Astrocyte (in vitro differentiated cells and primary cell): ENCODE results near the gene YKT6. TPM values are rescaled to one million over a fixed set of nuclear protein-coding genes. Genes with fewer than 3 reads are reported as not detected.

Experiments
- DNase-seq: peaks from one replicate; pipeline ENCODE4 v3.0.0-alpha.2; 2010; ENCODE audit warnings: low read depth
- FAIRE-seq: peaks from 2 replicates; lab custom pipeline; 2011; peaks lifted over from hg19 to GRCh38; lab: Jason Lieb, UNC
- H2AFZ ChIP-seq: 2 replicates; pipeline ENCODE4 v1.6.0; 2012; ENCODE audit warnings: low read depth, low read length, inconsistent platforms
- H3K27ac ChIP-seq: 2 replicates; pipeline ENCODE4 v1.5.1; 2011; ENCODE audit warnings: low read depth, low read length, inconsistent platforms
- H3K27me3 ChIP-seq: 2 replicates; pipeline ENCODE4 v1.6.0; 2011; ENCODE audit warnings: low read length, inconsistent platforms; ENCODE audit not compliant: insufficient read depth
- H3K36me3 ChIP-seq: 2 replicates; pipeline ENCODE4 v1.5.1; 2011; ENCODE audit warnings: low read length, inconsistent platforms; ENCODE audit not compliant: insufficient read depth
- H3K4me1 ChIP-seq: 2 replicates; pipeline ENCODE4 v1.5.1; 2011; ENCODE audit warnings: low read length, inconsistent platforms; ENCODE audit not compliant: insufficient read depth
- H3K4me2 ChIP-seq: 2 replicates; pipeline ENCODE4 v1.6.0; 2012; ENCODE audit warnings: low read length, inconsistent platforms
- H3K4me3 ChIP-seq: 2 replicates; pipeline ENCODE4 v1.5.1; 2011; ENCODE audit warnings: low read depth, mild to moderate bottlenecking, low read length, inconsistent platforms; ENCODE audit not compliant: insufficient read depth
- H3K79me2 ChIP-seq: 2 replicates; pipeline ENCODE4 v1.6.0; 2012; ENCODE audit warnings: mild to moderate bottlenecking, low read length, inconsistent platforms; ENCODE audit not compliant: insufficient read depth
- H3K9ac ChIP-seq: 2 replicates; pipeline ENCODE4 v1.6.0; 2012; ENCODE audit warnings: mild to moderate bottlenecking, low read length, inconsistent platforms
- H3K9me3 ChIP-seq: 2 replicates; pipeline ENCODE4 v1.5.1; 2012; ENCODE audit warnings: low read depth, mild to moderate bottlenecking, low read length, inconsistent platforms; ENCODE audit not compliant: insufficient read depth
- H4K20me1 ChIP-seq: 2 replicates; pipeline ENCODE4 v1.6.0; 2012; ENCODE audit warnings: low read length, inconsistent platforms; ENCODE audit not compliant: insufficient read depth
- H3K27ac Mint-ChIP-seq: one replicate; pipeline ENCODE4 v1.8.0; 2021; ENCODE audit warnings: mild to moderate bottlenecking, mixed read lengths; ENCODE audit not compliant: unreplicated experiment
- H3K27me3 Mint-ChIP-seq: one replicate; pipeline ENCODE4 v1.8.0; 2021; ENCODE audit warnings: low read depth, mixed read lengths; ENCODE audit not compliant: unreplicated experiment
- H3K36me3 Mint-ChIP-seq: one replicate; pipeline ENCODE4 v1.8.0; 2021; ENCODE audit warnings: low read depth, mixed read lengths; ENCODE audit not compliant: unreplicated experiment
- H3K4me1 Mint-ChIP-seq: one replicate; pipeline ENCODE4 v1.8.0; 2021; ENCODE audit warnings: low read depth, mixed read lengths; ENCODE audit not compliant: unreplicated experiment
- H3K4me3 Mint-ChIP-seq: one replicate; pipeline ENCODE4 v1.8.0; 2021; ENCODE audit warnings: mild to moderate bottlenecking, moderate library complexity, mixed read lengths; ENCODE audit not compliant: unreplicated experiment
- H3K9me3 Mint-ChIP-seq: one replicate; pipeline ENCODE4 v1.8.0; 2021; ENCODE audit warnings: mild to moderate bottlenecking, mixed read lengths; ENCODE audit not compliant: unreplicated experiment
- EZH2 ChIP-seq: IDR thresholded peaks from 2 replicates; pipeline ENCODE4 v1.6.1; 2012; ENCODE audit warnings: mild to moderate bottlenecking, low read length, inconsistent platforms; ENCODE audit not compliant: insufficient read depth
- total RNA-seq: library from RNA; stranded (reverse); gene quantifications from 2 replicates; pipeline ENCODE4 v1.2.1, GENCODE V29; 2021
- TF ChIP-seq, protein P1 (sequence below): IDR thresholded peaks from 2 replicates; pipeline ENCODE4 v1.5.1; 2011; ENCODE audit warnings: low read depth, mild to moderate bottlenecking, inconsistent platforms, low read length, moderate library complexity; ENCODE audit not compliant: insufficient read depth

YKT6 gene
- total RNA-seq, 1 donor from 2014 or later, result 216 TPM

DNA sequence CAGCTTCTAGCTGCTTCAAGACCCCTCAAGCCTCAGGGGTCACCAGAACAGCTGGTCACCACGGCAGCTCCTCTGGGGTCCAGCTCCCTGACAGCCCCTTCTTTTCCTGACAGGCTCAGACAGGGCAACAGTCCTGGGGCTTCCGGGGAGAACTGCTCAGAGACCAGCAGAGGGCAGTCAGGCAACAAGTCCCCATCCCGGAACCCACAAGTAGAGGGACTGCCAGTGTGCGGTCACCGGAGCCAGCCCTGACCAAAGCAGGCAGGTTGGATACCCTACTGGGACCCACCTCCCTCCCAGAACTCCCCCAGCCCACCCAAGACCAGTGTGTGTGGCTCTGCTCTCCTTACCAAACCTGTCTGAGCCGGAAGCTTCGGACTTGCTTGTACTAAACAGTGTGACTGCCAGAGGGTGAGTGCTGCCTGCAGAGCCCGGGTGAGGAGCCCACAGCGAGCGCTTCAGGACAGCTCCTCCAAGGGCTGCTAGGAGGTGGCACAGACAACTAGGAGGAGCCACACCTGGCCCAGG is 40.3 kb downstream of the YKT6 start:
- no peaks in the 10 kb centered on the region for H3K27me3 ChIP-seq
- H3K9me3 ChIP-seq, result no peaks in the 10 kb centered on the region
- H2AFZ ChIP-seq, result peak overlapping the region; percentile 29
- no peak for FAIRE-seq
- no peak overlapping the region for H3K4me3 ChIP-seq
- peaks cover 45% of the 10 kb centered on the region for H3K27me3 Mint-ChIP-seq
- H3K9me3 Mint-ChIP-seq, result peaks cover 2% of the 10 kb centered on the region
- H4K20me1 ChIP-seq, result no peaks in the 10 kb centered on the region
- TF ChIP-seq EZH2, result no peak
- TF ChIP-seq, protein P1, sequence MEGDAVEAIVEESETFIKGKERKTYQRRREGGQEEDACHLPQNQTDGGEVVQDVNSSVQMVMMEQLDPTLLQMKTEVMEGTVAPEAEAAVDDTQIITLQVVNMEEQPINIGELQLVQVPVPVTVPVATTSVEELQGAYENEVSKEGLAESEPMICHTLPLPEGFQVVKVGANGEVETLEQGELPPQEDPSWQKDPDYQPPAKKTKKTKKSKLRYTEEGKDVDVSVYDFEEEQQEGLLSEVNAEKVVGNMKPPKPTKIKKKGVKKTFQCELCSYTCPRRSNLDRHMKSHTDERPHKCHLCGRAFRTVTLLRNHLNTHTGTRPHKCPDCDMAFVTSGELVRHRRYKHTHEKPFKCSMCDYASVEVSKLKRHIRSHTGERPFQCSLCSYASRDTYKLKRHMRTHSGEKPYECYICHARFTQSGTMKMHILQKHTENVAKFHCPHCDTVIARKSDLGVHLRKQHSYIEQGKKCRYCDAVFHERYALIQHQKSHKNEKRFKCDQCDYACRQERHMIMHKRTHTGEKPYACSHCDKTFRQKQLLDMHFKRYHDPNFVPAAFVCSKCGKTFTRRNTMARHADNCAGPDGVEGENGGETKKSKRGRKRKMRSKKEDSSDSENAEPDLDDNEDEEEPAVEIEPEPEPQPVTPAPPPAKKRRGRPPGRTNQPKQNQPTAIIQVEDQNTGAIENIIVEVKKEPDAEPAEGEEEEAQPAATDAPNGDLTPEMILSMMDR, result peak; percentile 61
- DNase-seq, result peak; percentile 51
- H3K36me3 ChIP-seq, result no peaks in the 10 kb centered on the region
- H3K36me3 Mint-ChIP-seq, result peaks cover 2% of the 10 kb centered on the region
- peak overlapping the region; percentile 54 for H3K4me2 ChIP-seq
- H3K79me2 ChIP-seq, result no peaks in the 10 kb centered on the region
- no peaks in the 10 kb centered on the region for H3K4me1 Mint-ChIP-seq
- no peak overlapping the region for H3K9ac ChIP-seq
- no peak overlapping the region for H3K27ac Mint-ChIP-seq
- no peaks in the 10 kb centered on the region for H3K4me1 ChIP-seq
- H3K4me3 Mint-ChIP-seq, result no peak overlapping the region
- no peak overlapping the region for H3K27ac ChIP-seq

DNA sequence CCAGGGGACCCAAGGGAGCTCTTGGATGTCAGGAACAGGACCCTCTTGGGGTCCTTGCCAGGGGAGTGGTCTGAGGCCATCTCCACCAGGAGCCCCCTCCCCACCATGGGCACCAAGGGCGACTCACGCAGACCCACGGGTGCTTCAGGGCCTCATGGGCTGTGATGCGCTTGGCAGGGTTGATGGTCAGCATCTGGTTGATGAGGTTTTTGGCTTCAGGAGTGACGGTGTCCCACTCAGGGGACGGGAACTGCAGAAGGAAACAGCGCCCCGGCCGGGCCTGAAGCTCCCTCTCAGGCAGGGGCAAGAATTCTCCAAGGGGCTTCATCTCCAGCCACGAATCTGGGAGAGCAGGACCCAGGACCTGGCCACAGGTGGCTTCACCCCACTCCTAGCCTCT is 41.3 kb downstream of the YKT6 start:
- no peaks in the 10 kb centered on the region for H3K79me2 ChIP-seq
- no peak overlapping the region for H3K9ac ChIP-seq
- H3K4me2 ChIP-seq, result no peak overlapping the region
- Mint-ChIP-seq H3K4me1 (no peaks in the 10 kb centered on the region), H3K27me3 (peaks cover 45% of the 10 kb centered on the region), H3K36me3 (peaks cover 2% of the 10 kb centered on the region), H3K9me3 (peaks cover 2% of the 10 kb centered on the region), H3K4me3 (no peak overlapping the region), H3K27ac (no peak overlapping the region)
- no peaks in the 10 kb centered on the region for H3K4me1 ChIP-seq
- no peak overlapping the region for H3K27ac ChIP-seq
- no peaks in the 10 kb centered on the region for H4K20me1 ChIP-seq
- H3K36me3 ChIP-seq, result no peaks in the 10 kb centered on the region
- no peaks in the 10 kb centered on the region for H3K9me3 ChIP-seq
- FAIRE-seq (no peak), DNase-seq (no peak)
- TF ChIP-seq, protein P1, result no peak
- TF ChIP-seq EZH2, result no peak
- no peak overlapping the region for H3K4me3 ChIP-seq
- no peak overlapping the region for H2AFZ ChIP-seq
- no peaks in the 10 kb centered on the region for H3K27me3 ChIP-seq

DNA sequence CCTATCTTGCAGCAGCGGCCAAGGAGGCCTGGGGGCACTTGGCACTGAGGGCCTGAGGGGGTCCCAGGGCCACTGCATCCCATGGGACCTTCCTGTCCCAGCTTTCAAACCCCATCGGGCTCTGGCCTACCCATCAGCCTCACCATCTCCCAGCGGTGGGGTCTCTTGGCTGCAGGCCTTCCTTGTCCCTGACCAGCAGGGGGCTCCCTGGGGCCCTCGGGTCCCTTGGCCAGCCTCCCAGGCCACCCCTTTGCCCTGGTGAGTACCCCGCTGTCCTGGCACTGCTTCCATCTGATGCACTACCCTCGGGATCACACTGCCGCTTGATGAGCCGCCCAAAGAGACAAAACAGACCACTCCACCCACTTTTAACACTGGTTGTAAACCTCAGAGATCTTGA is 43.5 kb downstream of the YKT6 start:
- Mint-ChIP-seq H3K27me3 (peaks cover 41% of the 10 kb centered on the region), H3K27ac (no peak overlapping the region), H3K9me3 (peaks cover 2% of the 10 kb centered on the region), H3K4me3 (no peak overlapping the region), H3K4me1 (no peaks in the 10 kb centered on the region), H3K36me3 (peaks cover 2% of the 10 kb centered on the region)
- FAIRE-seq, result no peak
- no peaks in the 10 kb centered on the region for H3K9me3 ChIP-seq
- H3K4me3 ChIP-seq, result no peak overlapping the region
- H3K27me3 ChIP-seq, result no peaks in the 10 kb centered on the region
- no peaks in the 10 kb centered on the region for H3K4me1 ChIP-seq
- no peak for DNase-seq
- no peak overlapping the region for H3K4me2 ChIP-seq
- no peak for TF ChIP-seq EZH2
- TF ChIP-seq, protein P1, result peak; percentile 25
- H3K9ac ChIP-seq, result no peak overlapping the region
- no peaks in the 10 kb centered on the region for H4K20me1 ChIP-seq
- no peaks in the 10 kb centered on the region for H3K36me3 ChIP-seq
- H2AFZ ChIP-seq, result no peak overlapping the region
- H3K27ac ChIP-seq, result no peak overlapping the region
- H3K79me2 ChIP-seq, result no peaks in the 10 kb centered on the region
